LNCAP (cell line): Measurements from ENCODE around the gene CACNA1G.

Source experiments
- CTCF ChIP-seq: fragments of 450-650 bp; IDR thresholded peaks from 2 replicates; pipeline ENCODE4 v1.5.1; 2017; ENCODE audit warnings: mild to moderate bottlenecking

The CACNA1G gene

GRCh38 chr17:50638966-50639713, 78.6 kb downstream of the CACNA1G start:
- TF ChIP-seq CTCF: no peak

- TF ChIP-seq CTCF: no peak
Measured at GRCh38 chr17:50640686-50641351, 80.3 kb downstream of the CACNA1G start.

GRCh38 chr17:50641357-50641756, 80.8 kb downstream of the CACNA1G start:
- TF ChIP-seq CTCF: no peak

- TF ChIP-seq CTCF: no peak
Measured at GRCh38 chr17:50642071-50642721, 81.7 kb downstream of the CACNA1G start.

GRCh38 chr17:50642722-50643656, 82.5 kb downstream of the CACNA1G start:
- TF ChIP-seq CTCF: no peak

- no peak for TF ChIP-seq CTCF
Measured at GRCh38 chr17:50645748-50646682, 85.5 kb downstream of the CACNA1G start.
